H1 (cell line): ENCODE measurements around the gene C13orf42. TPM values are rescaled to one million over a fixed set of nuclear protein-coding genes. Genes with fewer than 3 reads are reported as not detected.

ENCODE experiments used
- GTF2F1 ChIP-seq: IDR thresholded peaks from 2 replicates; pipeline ENCODE4 v1.6.1; 2012; ENCODE audit warnings: low read depth, low read length, improper control_type of control experiment, borderline replicate concordance
- polyA plus RNA-seq, 7 experiments: library from polyadenylated mRNA; depleted of rRNA in 3 of 7; stranded (reverse) in 5 of 7; unstranded in 2 of 7; fragments of >200 nt in 5 of 7; fragments of 200-250 nt in 2 of 7; gene quantifications; 1 replicate in 5 of 7; 2 replicates in 1 of 7; 4 replicates in 1 of 7; pipeline versions ENCODE4 v1.2.1 to v1.2.3, GENCODE V29; 2011 to 2013; ENCODE audit warnings: missing spikeins in 2 of 7, mixed read lengths in 2 of 7
- total RNA-seq: library from RNA; stranded (reverse); fragmentation: NEBNext Ultra II Directional; extraction: Animal tissue kit (Norgen Biotek cat#: 25700); gene quantifications from 2 replicates; pipeline ENCODE4 v1.2.1, GENCODE V29; 2021
- TF ChIP-seq, protein P1 (sequence below): fragments of 300-600 bp; sonication (generic); IDR thresholded peaks from 2 replicates; pipeline ENCODE4 v1.7.1; 2012; ENCODE audit warnings: low read length, moderate library complexity, mild to moderate bottlenecking, inconsistent platforms; ENCODE audit not compliant: insufficient replicate concordance

The C13orf42 gene
- total and polyA plus RNA-seq, 2 of the 8 experiments (the other 6 are each of a cell fraction or from before 2014, with no cell fraction given): 9.9 to 10.1 TPM

DNA sequence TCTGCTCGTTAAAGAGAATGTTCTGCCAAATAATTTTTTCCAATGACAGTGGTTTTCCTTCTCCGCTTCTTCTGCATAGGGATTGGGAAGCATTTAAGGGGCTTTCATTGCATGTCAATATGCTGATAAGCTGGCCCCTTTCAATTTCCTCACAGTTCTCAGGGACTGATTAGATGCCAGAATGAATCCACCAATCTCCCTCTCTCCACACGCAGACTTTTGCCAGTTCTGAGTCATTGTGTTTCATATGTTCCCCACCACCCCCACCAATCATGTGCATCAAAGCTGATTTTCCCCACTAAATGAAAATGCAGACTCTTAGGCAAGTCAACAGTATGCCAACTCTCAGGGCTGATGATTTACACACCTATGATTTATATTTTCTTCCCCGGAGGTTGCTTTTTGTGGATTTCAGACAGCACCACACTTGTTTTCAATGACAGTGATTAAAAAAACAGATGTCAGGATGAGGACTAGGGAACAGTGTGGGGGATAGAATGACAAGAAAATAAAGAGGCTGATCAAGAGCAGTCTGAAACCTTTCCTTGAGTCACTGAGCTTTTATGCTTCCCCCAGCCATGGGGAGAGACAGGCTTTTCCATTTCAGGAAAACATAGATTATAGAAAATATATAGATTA, 47.9 kb upstream of the C13orf42 start (continued):
- no peak for TF ChIP-seq GTF2F1
- TF ChIP-seq, protein P1, sequence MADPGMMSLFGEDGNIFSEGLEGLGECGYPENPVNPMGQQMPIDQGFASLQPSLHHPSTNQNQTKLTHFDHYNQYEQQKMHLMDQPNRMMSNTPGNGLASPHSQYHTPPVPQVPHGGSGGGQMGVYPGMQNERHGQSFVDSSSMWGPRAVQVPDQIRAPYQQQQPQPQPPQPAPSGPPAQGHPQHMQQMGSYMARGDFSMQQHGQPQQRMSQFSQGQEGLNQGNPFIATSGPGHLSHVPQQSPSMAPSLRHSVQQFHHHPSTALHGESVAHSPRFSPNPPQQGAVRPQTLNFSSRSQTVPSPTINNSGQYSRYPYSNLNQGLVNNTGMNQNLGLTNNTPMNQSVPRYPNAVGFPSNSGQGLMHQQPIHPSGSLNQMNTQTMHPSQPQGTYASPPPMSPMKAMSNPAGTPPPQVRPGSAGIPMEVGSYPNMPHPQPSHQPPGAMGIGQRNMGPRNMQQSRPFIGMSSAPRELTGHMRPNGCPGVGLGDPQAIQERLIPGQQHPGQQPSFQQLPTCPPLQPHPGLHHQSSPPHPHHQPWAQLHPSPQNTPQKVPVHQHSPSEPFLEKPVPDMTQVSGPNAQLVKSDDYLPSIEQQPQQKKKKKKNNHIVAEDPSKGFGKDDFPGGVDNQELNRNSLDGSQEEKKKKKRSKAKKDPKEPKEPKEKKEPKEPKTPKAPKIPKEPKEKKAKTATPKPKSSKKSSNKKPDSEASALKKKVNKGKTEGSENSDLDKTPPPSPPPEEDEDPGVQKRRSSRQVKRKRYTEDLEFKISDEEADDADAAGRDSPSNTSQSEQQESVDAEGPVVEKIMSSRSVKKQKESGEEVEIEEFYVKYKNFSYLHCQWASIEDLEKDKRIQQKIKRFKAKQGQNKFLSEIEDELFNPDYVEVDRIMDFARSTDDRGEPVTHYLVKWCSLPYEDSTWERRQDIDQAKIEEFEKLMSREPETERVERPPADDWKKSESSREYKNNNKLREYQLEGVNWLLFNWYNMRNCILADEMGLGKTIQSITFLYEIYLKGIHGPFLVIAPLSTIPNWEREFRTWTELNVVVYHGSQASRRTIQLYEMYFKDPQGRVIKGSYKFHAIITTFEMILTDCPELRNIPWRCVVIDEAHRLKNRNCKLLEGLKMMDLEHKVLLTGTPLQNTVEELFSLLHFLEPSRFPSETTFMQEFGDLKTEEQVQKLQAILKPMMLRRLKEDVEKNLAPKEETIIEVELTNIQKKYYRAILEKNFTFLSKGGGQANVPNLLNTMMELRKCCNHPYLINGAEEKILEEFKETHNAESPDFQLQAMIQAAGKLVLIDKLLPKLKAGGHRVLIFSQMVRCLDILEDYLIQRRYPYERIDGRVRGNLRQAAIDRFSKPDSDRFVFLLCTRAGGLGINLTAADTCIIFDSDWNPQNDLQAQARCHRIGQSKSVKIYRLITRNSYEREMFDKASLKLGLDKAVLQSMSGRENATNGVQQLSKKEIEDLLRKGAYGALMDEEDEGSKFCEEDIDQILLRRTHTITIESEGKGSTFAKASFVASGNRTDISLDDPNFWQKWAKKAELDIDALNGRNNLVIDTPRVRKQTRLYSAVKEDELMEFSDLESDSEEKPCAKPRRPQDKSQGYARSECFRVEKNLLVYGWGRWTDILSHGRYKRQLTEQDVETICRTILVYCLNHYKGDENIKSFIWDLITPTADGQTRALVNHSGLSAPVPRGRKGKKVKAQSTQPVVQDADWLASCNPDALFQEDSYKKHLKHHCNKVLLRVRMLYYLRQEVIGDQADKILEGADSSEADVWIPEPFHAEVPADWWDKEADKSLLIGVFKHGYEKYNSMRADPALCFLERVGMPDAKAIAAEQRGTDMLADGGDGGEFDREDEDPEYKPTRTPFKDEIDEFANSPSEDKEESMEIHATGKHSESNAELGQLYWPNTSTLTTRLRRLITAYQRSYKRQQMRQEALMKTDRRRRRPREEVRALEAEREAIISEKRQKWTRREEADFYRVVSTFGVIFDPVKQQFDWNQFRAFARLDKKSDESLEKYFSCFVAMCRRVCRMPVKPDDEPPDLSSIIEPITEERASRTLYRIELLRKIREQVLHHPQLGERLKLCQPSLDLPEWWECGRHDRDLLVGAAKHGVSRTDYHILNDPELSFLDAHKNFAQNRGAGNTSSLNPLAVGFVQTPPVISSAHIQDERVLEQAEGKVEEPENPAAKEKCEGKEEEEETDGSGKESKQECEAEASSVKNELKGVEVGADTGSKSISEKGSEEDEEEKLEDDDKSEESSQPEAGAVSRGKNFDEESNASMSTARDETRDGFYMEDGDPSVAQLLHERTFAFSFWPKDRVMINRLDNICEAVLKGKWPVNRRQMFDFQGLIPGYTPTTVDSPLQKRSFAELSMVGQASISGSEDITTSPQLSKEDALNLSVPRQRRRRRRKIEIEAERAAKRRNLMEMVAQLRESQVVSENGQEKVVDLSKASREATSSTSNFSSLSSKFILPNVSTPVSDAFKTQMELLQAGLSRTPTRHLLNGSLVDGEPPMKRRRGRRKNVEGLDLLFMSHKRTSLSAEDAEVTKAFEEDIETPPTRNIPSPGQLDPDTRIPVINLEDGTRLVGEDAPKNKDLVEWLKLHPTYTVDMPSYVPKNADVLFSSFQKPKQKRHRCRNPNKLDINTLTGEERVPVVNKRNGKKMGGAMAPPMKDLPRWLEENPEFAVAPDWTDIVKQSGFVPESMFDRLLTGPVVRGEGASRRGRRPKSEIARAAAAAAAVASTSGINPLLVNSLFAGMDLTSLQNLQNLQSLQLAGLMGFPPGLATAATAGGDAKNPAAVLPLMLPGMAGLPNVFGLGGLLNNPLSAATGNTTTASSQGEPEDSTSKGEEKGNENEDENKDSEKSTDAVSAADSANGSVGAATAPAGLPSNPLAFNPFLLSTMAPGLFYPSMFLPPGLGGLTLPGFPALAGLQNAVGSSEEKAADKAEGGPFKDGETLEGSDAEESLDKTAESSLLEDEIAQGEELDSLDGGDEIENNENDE: no peak
